HepG2 (cell line): ENCODE data around the gene ATP8B4. TPM values are rescaled to one million over a fixed set of nuclear protein-coding genes. Genes with fewer than 3 reads are reported as not detected.

ENCODE experiments used
- ATAC-seq: fragments of 200-7000 bp; cut with Tn5 transposase; 3 replicates; pipeline ENCODE4 v1.9.1; 2020; ENCODE audit warnings: mild to moderate bottlenecking, moderate library complexity
- BruUV-seq: library from RNA; stranded (reverse); fragments of 400-500 nt; replicated peaks from 2 replicates; lab custom pipeline; 2021; lab: Mats Ljungman, UMichigan
- CTCF ChIA-PET: fragments of 300-600 bp; formaldehyde crosslinking; extraction: SDS; loops from one replicate; lab custom pipeline; 2021; ENCODE audit warnings: low total read pairs, inconsistent platforms, low intra/inter-chr PET ratio; lab: Yijun Ruan, JAX
- POLR2A ChIA-PET: fragments of 350-600 bp; sonication (Branson Sonifier 250); formaldehyde crosslinking; loops from one replicate; lab custom pipeline; 2020; ENCODE audit warnings: antibody characterized with exemption, inconsistent platforms; lab: Yijun Ruan, JAX
- DNase-seq: peaks from one replicate; pipeline ENCODE4 v3.0.0-alpha.2; 2015; ENCODE audit warnings: low spot score
- FAIRE-seq: peaks from 3 replicates; lab custom pipeline; 2011; peaks lifted over from hg19 to GRCh38; lab: Jason Lieb, UNC
- H2AFZ ChIP-seq: one replicate; pipeline ENCODE4 v1.6.1; 2011; ENCODE audit warnings: low read length, inconsistent platforms
- H3K27ac ChIP-seq: fragments of 300-600 bp; 3 replicates; pipeline ENCODE4 v1.8.0; 2011; ENCODE audit warnings: mixed run types, mild to moderate bottlenecking, mixed read lengths, low read length, inconsistent platforms; ENCODE audit not compliant: insufficient read depth; ENCODE audit errors: extremely low read length
- H3K27me3 ChIP-seq, 2 experiments: fragments of 200-600 bp in 1 of 2; 2 replicates in 1 of 2; 3 replicates in 1 of 2; pipeline versions ENCODE4 v1.6.0 to v1.8.0; 2011; ENCODE audit warnings: low read length in 2 of 2, mild to moderate bottlenecking in 2 of 2, moderate library complexity in 2 of 2, inconsistent platforms in 1 of 2; ENCODE audit not compliant: insufficient read depth in 2 of 2, control insufficient read depth in 1 of 2
- H3K36me3 ChIP-seq, 2 experiments: fragments of 200-600 bp in 1 of 2; replicated peaks in 1 of 2; 2 replicates in 1 of 2; 3 replicates in 1 of 2; pipeline versions ENCODE4 v1.5.1 to v1.8.0; 2011; ENCODE audit warnings: low read length in 2 of 2, inconsistent platforms in 1 of 2; ENCODE audit not compliant: insufficient read depth in 2 of 2, control insufficient read depth in 1 of 2
- H3K4me1 ChIP-seq: 2 replicates; pipeline ENCODE4 v1.5.1; 2012; ENCODE audit warnings: low read length, inconsistent platforms; ENCODE audit not compliant: insufficient read depth
- H3K4me2 ChIP-seq: 2 replicates; pipeline ENCODE4 v1.6.0; 2011; ENCODE audit warnings: low read depth, low read length, inconsistent platforms
- H3K4me3 ChIP-seq, 3 experiments: fragments of 200-600 bp in 1 of 3; sonication (generic), shearing (Covaris generic) in 1 of 3; replicated peaks in 1 of 3; 2 replicates each; pipeline ENCODE4 v1.5.1; 2011 to 2016; ENCODE audit warnings: low read length in 3 of 3, inconsistent platforms in 2 of 3, low read depth in 2 of 3, mild to moderate bottlenecking in 2 of 3, control low read depth in 1 of 3, mixed read lengths in 1 of 3; ENCODE audit not compliant: insufficient read depth in 1 of 3
- H3K79me2 ChIP-seq: one replicate; pipeline ENCODE4 v1.6.1; 2011; ENCODE audit warnings: low read length, inconsistent platforms; ENCODE audit not compliant: insufficient read depth
- H3K9ac ChIP-seq: 2 replicates; pipeline ENCODE4 v1.6.0; 2011; ENCODE audit warnings: mild to moderate bottlenecking, low read depth, low read length, inconsistent platforms; ENCODE audit not compliant: insufficient read depth
- H3K9me3 ChIP-seq: 2 replicates; pipeline ENCODE4 v1.5.1; 2012; ENCODE audit warnings: mild to moderate bottlenecking, low read length
- H4K20me1 ChIP-seq: 2 replicates; pipeline ENCODE4 v1.6.0; 2011; ENCODE audit warnings: inconsistent platforms, mild to moderate bottlenecking, low read length, moderate library complexity; ENCODE audit not compliant: insufficient read depth
- KIAA2018 ChIP-seq: sonication (generic); formaldehyde crosslinking; IDR thresholded peaks from 2 replicates; pipeline ENCODE4 v1.5.0; 2020; ENCODE audit warnings: mild to moderate bottlenecking, missing genetic modification reagents, borderline replicate concordance
- KLF12 ChIP-seq: sonication (generic); formaldehyde crosslinking; IDR thresholded peaks from 2 replicates; pipeline ENCODE4 v1.4.0; 2020; ENCODE audit warnings: missing genetic modification reagents, borderline replicate concordance
- NCOA1 ChIP-seq: sonication (generic); formaldehyde crosslinking; IDR thresholded peaks from 2 replicates; pipeline ENCODE4 v1.9.0; 2021; ENCODE audit warnings: missing genetic modification reagents
- NFIB ChIP-seq: sonication (generic); formaldehyde crosslinking; IDR thresholded peaks from 2 replicates; pipeline ENCODE4 v1.9.0; 2021; ENCODE audit warnings: missing genetic modification reagents, mild to moderate bottlenecking, borderline replicate concordance
- SP2 ChIP-seq: sonication (generic); formaldehyde crosslinking; IDR thresholded peaks from 2 replicates; pipeline ENCODE4 v1.5.1; 2020; ENCODE audit warnings: mild to moderate bottlenecking, missing genetic modification reagents
- WGBS: methylation state at CpG from one replicate; pipeline ENCODE4 v1.1.6; 2017; ENCODE audit warnings: low lambda C conversion rate; 5-methylcytosine and 5-hydroxymethylcytosine counted together
- in situ Hi-C: cut with HindIII; loops from 2 replicates; pipeline ENCODE4 v1.10.0; 2017; ENCODE audit warnings: low pct_unique_long_range_greater_than_20kb; ENCODE audit not compliant: extremely low pct_ligation_motif_present
- intact Hi-C: fragments of 100-400 bp; cut with micrococcal nuclease; formaldehyde crosslinking; loops from one replicate; pipeline ENCODE4 v1.10.0; 2022; ENCODE audit not compliant: unreplicated experiment
- polyA plus RNA-seq, 8 experiments: library from polyadenylated mRNA; depleted of rRNA in 3 of 8; stranded (reverse) in 7 of 8; unstranded in 1 of 8; fragments of >200 nt; fragmentation: Illumina TruSeq in 4 of 8; extraction: Trizol in 4 of 8; gene quantifications; 2 replicates each; pipeline versions ENCODE4 v1.2.1 to v1.2.3, GENCODE V29; 2011 to 2016; ENCODE audit warnings: low read depth in 4 of 8, missing spikeins in 1 of 8, mixed read lengths in 1 of 8; ENCODE audit not compliant: insufficient read depth in 1 of 8
- total RNA-seq, 5 experiments: library from RNA; depleted of rRNA; stranded (reverse); fragments of >200 nt; fragmentation: Illumina TruSeq; extraction: Trizol; gene quantifications; 2 replicates each; pipeline ENCODE4 v1.2.3, GENCODE V29; 2016; ENCODE audit warnings: low read depth in 1 of 5
- TF ChIP-seq, protein P1 (sequence below): sonication (generic); formaldehyde crosslinking; IDR thresholded peaks from 2 replicates; pipeline ENCODE4 v1.4.0; 2020; ENCODE audit warnings: mild to moderate bottlenecking, low read depth, missing genetic modification reagents
- TF ChIP-seq, protein P2 (sequence below): sonication (generic); formaldehyde crosslinking; IDR thresholded peaks from 2 replicates; pipeline ENCODE4 v1.5.0; 2020; ENCODE audit warnings: mild to moderate bottlenecking, missing genetic modification reagents, borderline replicate concordance

Gene ATP8B4
- total and polyA plus RNA-seq, 2 of the 13 experiments (the other 11 are each of a cell fraction or from before 2014, with no cell fraction given) = 0.24 to 0.69 TPM

DNA sequence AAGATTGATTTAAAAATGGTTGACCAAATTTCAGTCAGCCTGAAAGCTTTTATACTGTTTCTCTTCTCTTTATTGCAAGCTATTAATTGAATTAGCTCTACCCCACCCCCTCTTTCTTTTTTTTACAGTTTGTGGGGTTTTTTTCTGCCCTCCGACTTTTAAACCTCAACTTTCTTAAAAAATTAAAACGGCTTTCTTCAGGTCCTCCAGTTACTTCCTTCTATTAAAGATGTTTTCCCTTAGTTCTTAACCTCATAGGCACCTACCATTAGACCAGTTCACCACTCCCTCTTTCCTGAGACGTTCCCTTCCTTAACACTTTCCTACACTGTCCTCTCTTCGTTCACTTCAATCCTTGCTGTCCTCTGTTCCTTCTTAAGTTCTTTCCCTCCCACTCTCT, 52.4 kb downstream of the ATP8B4 start:
- no peak overlapping the region for H3K27ac ChIP-seq
- intact Hi-C loops = no loop called here
- H3K4me3 ChIP-seq = no peak overlapping the region
- H3K4me1 ChIP-seq = peaks cover 23% of the 10 kb centered on the region
- WGBS = 66% methylated on average over 4 of the region's 4 CpGs
- ATAC-seq (no peak), DNase-seq (no peak), FAIRE-seq (no peak)
- CTCF ChIA-PET = no interaction called here
- in situ Hi-C loops = no loop called here
- no TSS peak for BruUV-seq
- H3K9me3 ChIP-seq = no peaks in the 10 kb centered on the region
- POLR2A ChIA-PET = no interaction called here
- H4K20me1 ChIP-seq = no peaks in the 10 kb centered on the region
- H3K27me3 ChIP-seq = no peaks in the 10 kb centered on the region
- H3K4me2 ChIP-seq = peak overlapping the region; percentile 40; the same call in 1 of the 2 replicates
- H3K36me3 ChIP-seq = no peaks in the 10 kb centered on the region
- H3K79me2 ChIP-seq = no peaks in the 10 kb centered on the region
- H2AFZ ChIP-seq = peak overlapping the region; percentile 74
- no peak overlapping the region for H3K9ac ChIP-seq
- TF ChIP-seq, protein P1, sequence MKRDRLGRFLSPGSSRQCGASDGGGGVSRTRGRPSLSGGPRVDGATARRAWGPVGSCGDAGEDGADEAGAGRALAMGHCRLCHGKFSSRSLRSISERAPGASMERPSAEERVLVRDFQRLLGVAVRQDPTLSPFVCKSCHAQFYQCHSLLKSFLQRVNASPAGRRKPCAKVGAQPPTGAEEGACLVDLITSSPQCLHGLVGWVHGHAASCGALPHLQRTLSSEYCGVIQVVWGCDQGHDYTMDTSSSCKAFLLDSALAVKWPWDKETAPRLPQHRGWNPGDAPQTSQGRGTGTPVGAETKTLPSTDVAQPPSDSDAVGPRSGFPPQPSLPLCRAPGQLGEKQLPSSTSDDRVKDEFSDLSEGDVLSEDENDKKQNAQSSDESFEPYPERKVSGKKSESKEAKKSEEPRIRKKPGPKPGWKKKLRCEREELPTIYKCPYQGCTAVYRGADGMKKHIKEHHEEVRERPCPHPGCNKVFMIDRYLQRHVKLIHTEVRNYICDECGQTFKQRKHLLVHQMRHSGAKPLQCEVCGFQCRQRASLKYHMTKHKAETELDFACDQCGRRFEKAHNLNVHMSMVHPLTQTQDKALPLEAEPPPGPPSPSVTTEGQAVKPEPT (CRISPR knock-in tag) = no peak
- TF ChIP-seq NFIB (CRISPR knock-in tag) (no peak), SP2 (CRISPR knock-in tag) (no peak), KIAA2018 (CRISPR knock-in tag) (no peak), NCOA1 (CRISPR knock-in tag) (no peak), KLF12 (no peak)
- TF ChIP-seq, protein P2, sequence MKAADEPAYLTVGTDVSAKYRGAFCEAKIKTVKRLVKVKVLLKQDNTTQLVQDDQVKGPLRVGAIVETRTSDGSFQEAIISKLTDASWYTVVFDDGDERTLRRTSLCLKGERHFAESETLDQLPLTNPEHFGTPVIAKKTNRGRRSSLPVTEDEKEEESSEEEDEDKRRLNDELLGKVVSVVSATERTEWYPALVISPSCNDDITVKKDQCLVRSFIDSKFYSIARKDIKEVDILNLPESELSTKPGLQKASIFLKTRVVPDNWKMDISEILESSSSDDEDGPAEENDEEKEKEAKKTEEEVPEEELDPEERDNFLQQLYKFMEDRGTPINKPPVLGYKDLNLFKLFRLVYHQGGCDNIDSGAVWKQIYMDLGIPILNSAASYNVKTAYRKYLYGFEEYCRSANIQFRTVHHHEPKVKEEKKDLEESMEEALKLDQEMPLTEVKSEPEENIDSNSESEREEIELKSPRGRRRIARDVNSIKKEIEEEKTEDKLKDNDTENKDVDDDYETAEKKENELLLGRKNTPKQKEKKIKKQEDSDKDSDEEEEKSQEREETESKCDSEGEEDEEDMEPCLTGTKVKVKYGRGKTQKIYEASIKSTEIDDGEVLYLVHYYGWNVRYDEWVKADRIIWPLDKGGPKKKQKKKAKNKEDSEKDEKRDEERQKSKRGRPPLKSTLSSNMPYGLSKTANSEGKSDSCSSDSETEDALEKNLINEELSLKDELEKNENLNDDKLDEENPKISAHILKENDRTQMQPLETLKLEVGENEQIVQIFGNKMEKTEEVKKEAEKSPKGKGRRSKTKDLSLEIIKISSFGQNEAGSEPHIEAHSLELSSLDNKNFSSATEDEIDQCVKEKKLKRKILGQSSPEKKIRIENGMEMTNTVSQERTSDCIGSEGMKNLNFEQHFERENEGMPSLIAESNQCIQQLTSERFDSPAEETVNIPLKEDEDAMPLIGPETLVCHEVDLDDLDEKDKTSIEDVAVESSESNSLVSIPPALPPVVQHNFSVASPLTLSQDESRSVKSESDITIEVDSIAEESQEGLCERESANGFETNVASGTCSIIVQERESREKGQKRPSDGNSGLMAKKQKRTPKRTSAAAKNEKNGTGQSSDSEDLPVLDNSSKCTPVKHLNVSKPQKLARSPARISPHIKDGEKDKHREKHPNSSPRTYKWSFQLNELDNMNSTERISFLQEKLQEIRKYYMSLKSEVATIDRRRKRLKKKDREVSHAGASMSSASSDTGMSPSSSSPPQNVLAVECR (CRISPR knock-in tag) = no peak
